HG02943 (cell line): ENCODE data around the gene CDK5RAP1.

Experiments
- ATAC-seq: cut with Tn5 transposase; IDR thresholded peaks from one replicate; pipeline ENCODE4 v1.9.1; 2021; ENCODE audit warnings: mild to moderate bottlenecking, low read depth, moderate library complexity; ENCODE audit not compliant: unreplicated experiment

CDK5RAP1 gene

DNA sequence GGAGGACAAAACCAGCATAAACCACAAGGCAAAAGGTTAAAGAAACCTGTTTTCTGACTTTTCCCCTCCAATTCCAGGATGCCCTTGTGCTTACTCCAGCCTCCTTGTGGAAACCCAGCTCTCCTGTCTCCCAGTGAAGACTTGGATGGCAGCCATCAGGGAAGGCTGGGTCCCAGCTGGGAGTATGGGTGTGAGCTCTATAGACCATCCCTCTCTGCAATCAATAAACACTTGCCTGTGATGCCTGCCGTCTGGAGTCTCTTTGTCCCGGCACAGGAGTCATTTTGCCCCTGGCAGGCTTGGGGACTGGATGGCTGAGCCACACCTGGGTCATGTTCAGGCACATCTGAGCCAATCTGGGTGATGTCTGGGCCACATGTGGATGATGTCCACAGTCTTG is 91.7 kb downstream of the CDK5RAP1 start:
- ATAC-seq = no peak
